IMR-90 (cell line): ENCODE results near the gene TOR1AIP2. TPM values are rescaled to one million over a fixed set of nuclear protein-coding genes. Genes with fewer than 3 reads are reported as not detected.

Experiments
- ATAC-seq: fragments of 200-7000 bp; cut with Tn5 transposase; 2 replicates; pipeline ENCODE4 v1.9.1; 2020; ENCODE audit warnings: low read depth, mild to moderate bottlenecking, moderate library complexity
- BruUV-seq: library from RNA; stranded (reverse); fragments of 400-500 nt; replicated peaks from 2 replicates; lab custom pipeline; 2021; lab: Mats Ljungman, UMichigan
- CTCF ChIA-PET: fragments of 300-600 bp; formaldehyde crosslinking; extraction: SDS; loops from one replicate; lab custom pipeline; 2021; ENCODE audit warnings: antibody characterized with exemption; lab: Yijun Ruan, JAX
- POLR2A ChIA-PET: fragments of 300-600 bp; sonication (Branson Sonifier 250); formaldehyde crosslinking; loops from one replicate; lab custom pipeline; 2022; ENCODE audit warnings: antibody characterized with exemption; ENCODE audit not compliant: unreplicated experiment; lab: Charles Lee
- DNase-seq: peaks from one replicate; pipeline ENCODE4 v3.0.0; 2013
- H2AFZ ChIP-seq: replicated peaks from 2 replicates; pipeline ENCODE3; 2013; ENCODE audit warnings: low read length, mild to moderate bottlenecking; ENCODE audit not compliant: poor library complexity
- H2AK5ac ChIP-seq: 2 replicates; pipeline ENCODE4 v1.6.1; 2013; ENCODE audit warnings: low read depth, low read length, inconsistent platforms
- H2AK9ac ChIP-seq: replicated peaks from 2 replicates; pipeline ENCODE3; 2013; ENCODE audit warnings: mild to moderate bottlenecking, low read depth, low read length, moderate library complexity; ENCODE audit not compliant: poor library complexity
- H2BK120ac ChIP-seq: 2 replicates; pipeline ENCODE4 v1.6.1; 2013; ENCODE audit warnings: low read depth, low read length, inconsistent platforms
- H2BK15ac ChIP-seq: 3 replicates; pipeline ENCODE4 v1.6.1; 2013; ENCODE audit warnings: low read depth, low read length, inconsistent platforms
- H2BK20ac ChIP-seq: 2 replicates; pipeline ENCODE4 v1.6.1; 2013; ENCODE audit warnings: low read depth, mild to moderate bottlenecking, inconsistent platforms, low read length, moderate library complexity
- H2BK5ac ChIP-seq: 2 replicates; pipeline ENCODE4 v1.6.1; 2013; ENCODE audit warnings: mild to moderate bottlenecking, low read depth, low read length, inconsistent platforms; ENCODE audit not compliant: poor library complexity, severe bottlenecking
- H3K14ac ChIP-seq: replicated peaks from 2 replicates; pipeline ENCODE4 v1.6.1; 2013; ENCODE audit warnings: low read depth, low read length, inconsistent platforms
- H3K18ac ChIP-seq: 2 replicates; pipeline ENCODE4 v1.6.1; 2013; ENCODE audit warnings: low read depth, low read length, control low read depth
- H3K23ac ChIP-seq: 2 replicates; pipeline ENCODE4 v1.6.1; 2013; ENCODE audit warnings: low read depth, low read length, inconsistent platforms
- H3K27ac ChIP-seq: 2 replicates; pipeline ENCODE4 v1.5.1; 2013; ENCODE audit warnings: mild to moderate bottlenecking, control low read depth, low read length; ENCODE audit not compliant: insufficient read depth
- H3K27me3 ChIP-seq: 2 replicates; pipeline ENCODE4 v1.6.1; 2013; ENCODE audit warnings: low read length; ENCODE audit not compliant: control insufficient read depth, insufficient read depth
- H3K36me3 ChIP-seq: 2 replicates; pipeline ENCODE4 v1.6.1; 2013; ENCODE audit warnings: low read length, mixed read lengths; ENCODE audit not compliant: control insufficient read depth, insufficient read depth
- H3K4ac ChIP-seq: 2 replicates; pipeline ENCODE4 v1.6.1; 2013; ENCODE audit warnings: low read depth, low read length, inconsistent platforms
- H3K4me1 ChIP-seq: 2 replicates; pipeline ENCODE4 v1.6.1; 2013; ENCODE audit warnings: low read length, mixed read lengths; ENCODE audit not compliant: control insufficient read depth, insufficient read depth
- H3K4me2 ChIP-seq: 2 replicates; pipeline ENCODE4 v1.6.1; 2013; ENCODE audit warnings: low read depth, mild to moderate bottlenecking, control low read depth, low read length, moderate library complexity
- H3K4me3 ChIP-seq: 2 replicates; pipeline ENCODE4 v1.5.1; 2013; ENCODE audit warnings: low read depth, mild to moderate bottlenecking, control low read depth, low read length, moderate library complexity; ENCODE audit not compliant: insufficient read depth
- H3K56ac ChIP-seq: 2 replicates; pipeline ENCODE4 v1.6.1; 2013; ENCODE audit warnings: low read length, inconsistent platforms; ENCODE audit not compliant: insufficient read depth; ENCODE audit errors: extremely low read depth
- H3K79me1 ChIP-seq, 2 experiments: 2 replicates each; pipeline ENCODE4 v1.6.1; 2013; ENCODE audit warnings: low read length in 2 of 2, inconsistent platforms in 1 of 2, low read depth in 1 of 2
- H3K9ac ChIP-seq: 2 replicates; pipeline ENCODE4 v1.6.1; 2013; ENCODE audit warnings: low read depth, low read length, control low read depth
- H3K9me1 ChIP-seq: 2 replicates; pipeline ENCODE4 v1.6.1; 2013; ENCODE audit warnings: low read length, inconsistent platforms; ENCODE audit not compliant: insufficient read depth
- H3K9me3 ChIP-seq: 2 replicates; pipeline ENCODE4 v1.6.1; 2013; ENCODE audit warnings: low read length; ENCODE audit not compliant: control insufficient read depth, insufficient read depth
- H4K20me1 ChIP-seq: 2 replicates; pipeline ENCODE4 v1.6.1; 2013; ENCODE audit warnings: low read length, inconsistent platforms; ENCODE audit not compliant: insufficient read depth
- H4K5ac ChIP-seq: 2 replicates; pipeline ENCODE4 v1.6.1; 2013; ENCODE audit warnings: mild to moderate bottlenecking, low read depth, low read length, control low read depth
- H4K8ac ChIP-seq, 2 experiments: 2 replicates each; pipeline ENCODE4 v1.6.1; 2013; ENCODE audit warnings: low read depth in 2 of 2, low read length in 2 of 2, control low read depth in 1 of 2, inconsistent platforms in 1 of 2
- H4K91ac ChIP-seq: 2 replicates; pipeline ENCODE4 v1.6.1; 2013; ENCODE audit warnings: low read depth, low read length, inconsistent platforms; ENCODE audit not compliant: insufficient read depth
- CHD1 ChIP-seq: IDR thresholded peaks from 2 replicates; pipeline ENCODE4 v1.6.1; 2012; ENCODE audit warnings: low read depth, low read length, improper control_type of control experiment
- FOS ChIP-seq: fragments of 150-350 bp; IDR thresholded peaks from 2 replicates; pipeline ENCODE4 v1.6.1; 2016; ENCODE audit warnings: low read depth, low read length
- WGBS, 2 experiments: methylation state at CpG; one replicate each; pipeline versions ENCODE4 v1.1.5 to v1.1.7; 2013; ENCODE audit warnings: missing lambda C conversion rate in 2 of 2; ENCODE audit not compliant: insufficient read length in 1 of 2; ENCODE audit errors: extremely low coverage in 2 of 2; 5-methylcytosine and 5-hydroxymethylcytosine counted together
- dilution Hi-C: fragments of 300-500 bp; cut with HindIII; formaldehyde crosslinking; loops from one replicate; pipeline ENCODE4 v1.14.3; 2018; ENCODE audit warnings: low sequenced_read_pairs; ENCODE audit not compliant: unreplicated experiment
- in situ Hi-C: fragments of 300-500 bp; cut with MboI; formaldehyde crosslinking; loops from 3 replicates; pipeline ENCODE4 v1.14.3; 2019; ENCODE audit warnings: low sequenced_read_pairs, inconsistent platforms, mixed read lengths
- intact Hi-C: fragments of 100-400 bp; cut with micrococcal nuclease; formaldehyde crosslinking; loops from 2 replicates; pipeline ENCODE4 v1.10.0; 2022
- polyA plus RNA-seq, 3 experiments: library from polyadenylated mRNA; depleted of rRNA; stranded (reverse); fragments of >200 nt; gene quantifications; 2 replicates each; pipeline ENCODE4 v1.2.3, GENCODE V29; 2012; ENCODE audit warnings: low replicate concordance in 1 of 3
- total RNA-seq: library from RNA; depleted of rRNA; stranded (reverse); fragments of >200 nt; gene quantifications from 2 replicates; pipeline ENCODE4 v1.2.3, GENCODE V29; 2012

TOR1AIP2 gene
- total and polyA plus RNA-seq, 2 of the 4 experiments (the other 2 are of a cell fraction): 20.7 to 85.0 TPM

DNA sequence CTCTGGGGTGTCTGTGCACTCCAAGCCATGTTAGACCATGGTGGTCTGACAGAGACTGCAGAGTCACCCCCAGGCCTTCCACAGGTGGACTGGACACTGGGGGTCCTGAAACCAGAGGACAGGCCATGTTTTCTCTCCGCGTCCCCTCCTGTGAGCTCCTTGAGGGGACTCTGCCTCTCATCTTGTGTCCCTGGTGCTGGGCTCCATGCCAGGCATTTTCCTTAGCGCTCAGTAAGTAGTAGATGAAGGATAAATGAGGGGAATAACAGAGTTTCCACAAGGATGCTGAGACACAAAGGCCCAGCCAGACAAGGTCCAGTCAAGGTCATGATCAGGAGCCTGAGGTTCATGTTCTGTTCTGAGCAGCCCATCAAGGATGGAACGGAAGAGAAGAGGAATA is 77.1 kb downstream of the TOR1AIP2 start:
- 60% methylated on average over 1 of the region's 4 CpGs; no CpG with 5 or more reads in 1 of the 2 experiments for WGBS, 2 experiments
- no peak overlapping the region for H3K27ac ChIP-seq
- CTCF ChIA-PET: no interaction called here
- H4K91ac ChIP-seq: no peak overlapping the region
- no peak overlapping the region for H2BK5ac ChIP-seq
- TF ChIP-seq FOS (no peak), CHD1 (no peak)
- no peak overlapping the region for H3K9ac ChIP-seq
- H3K9me1 ChIP-seq: no peaks in the 10 kb centered on the region
- H2BK15ac ChIP-seq: no peak overlapping the region
- H3K4ac ChIP-seq: no peak overlapping the region
- DNase-seq (no peak), ATAC-seq (no peak)
- H2BK120ac ChIP-seq: no peak overlapping the region
- no peak overlapping the region for H2BK20ac ChIP-seq
- H4K8ac ChIP-seq: no peak overlapping the region
- H3K56ac ChIP-seq: no peak overlapping the region
- peaks cover 57% of the 10 kb centered on the region for H3K27me3 ChIP-seq
- BruUV-seq: no TSS peak
- dilution Hi-C loops (no loop called here), intact Hi-C loops (no loop called here), in situ Hi-C loops (loop anchor here (25.0 kb wide), 1 partner anchor 563 kb away; the partner anchor contains the start of gene ABL2)
- no peaks in the 10 kb centered on the region for H3K36me3 ChIP-seq
- no peaks in the 10 kb centered on the region for H3K79me1 ChIP-seq
- no peak overlapping the region for H3K4me2 ChIP-seq
- no peak overlapping the region for H3K4me3 ChIP-seq
- no peak overlapping the region for H2AK5ac ChIP-seq
- no peaks in the 10 kb centered on the region for H4K20me1 ChIP-seq
- H3K9me3 ChIP-seq: no peaks in the 10 kb centered on the region
- H2AFZ ChIP-seq: no peak overlapping the region
- no peak overlapping the region for H3K18ac ChIP-seq
- H4K5ac ChIP-seq: no peak overlapping the region
- H3K14ac ChIP-seq: no peak overlapping the region
- H2AK9ac ChIP-seq: no peak overlapping the region
- POLR2A ChIA-PET: no interaction called here
- no peaks in the 10 kb centered on the region for H3K4me1 ChIP-seq
- no peak overlapping the region for H3K23ac ChIP-seq
